Left ventricle myocardium superior (tissue), 1 donor: ENCODE data around the gene SLC15A3. TPM values are rescaled to one million over a fixed set of nuclear protein-coding genes. Genes with fewer than 3 reads are reported as not detected.
"Not testable (repeated sequence)": the region's sequence is repeated elsewhere in the genome, so short reads cannot be mapped to it uniquely, and the experiment has no call there.

ENCODE experiments used
- ATAC-seq: fragments of 200-7000 bp; cut with Tn5 transposase; one replicate; pipeline ENCODE4 v1.9.1; 2020; ENCODE audit warnings: mild to moderate bottlenecking, moderate library complexity
- DNase-seq: peaks from one replicate; pipeline ENCODE4 v3.0.0-alpha.2; 2020
- intact Hi-C: fragments of 100-400 bp; cut with micrococcal nuclease; formaldehyde crosslinking; loops from one replicate; pipeline ENCODE4 v1.11.0; 2022
- total RNA-seq: library from RNA; stranded (reverse); fragmentation: NEBNext Ultra II Directional; extraction: Animal tissue kit (Norgen Biotek cat#: 25700); gene quantifications from one replicate; pipeline ENCODE4 v1.2.1, GENCODE V29; 2021
- donor health status: DM: no; HTN: yes; CAD: no; lungs with severe emphysema.

The SLC15A3 gene
- total RNA-seq, 1 donor from 2014 or later = 16.8 TPM

DNA sequence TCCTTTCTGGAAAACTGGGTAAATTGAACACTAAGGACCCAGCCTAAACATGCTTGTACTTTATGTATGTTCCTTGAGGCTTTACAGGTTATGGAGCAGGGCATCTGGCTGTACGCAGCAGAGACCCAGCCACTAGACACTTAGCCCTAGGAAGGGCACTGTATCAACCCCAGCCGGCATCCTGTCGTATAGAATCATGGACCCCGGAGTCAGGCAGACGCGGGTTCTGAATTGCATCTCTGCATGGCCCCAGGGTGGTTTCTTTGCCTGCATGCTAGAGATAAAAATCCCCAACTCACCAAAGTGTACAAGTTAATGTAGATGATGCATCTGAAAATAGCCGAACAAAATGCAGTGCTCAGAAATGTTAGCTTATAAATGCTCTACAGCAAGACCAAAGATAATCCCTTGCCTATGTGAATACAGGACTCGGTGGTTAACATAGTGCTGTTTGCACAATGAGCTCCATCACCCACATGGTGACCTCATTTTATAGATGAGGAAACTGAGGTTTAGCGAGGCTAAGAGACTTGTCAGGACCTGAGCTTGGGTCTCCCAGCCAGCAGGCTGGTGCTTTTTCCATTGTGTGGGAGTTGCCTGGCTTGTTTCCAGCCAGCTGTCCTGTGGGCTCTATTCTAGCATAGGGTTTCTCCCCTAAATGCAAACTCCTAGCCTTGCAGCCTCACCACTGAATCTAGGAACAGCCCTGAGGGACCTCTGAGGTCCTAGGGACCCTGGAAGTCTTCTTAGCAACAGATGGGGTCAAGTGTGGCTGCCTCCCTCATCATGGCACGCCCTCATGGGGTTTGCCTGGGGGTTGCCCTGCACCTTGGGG lies 26.8 kb upstream of the SLC15A3 start:
- ATAC-seq = no peak
- DNase-seq = no peak
- intact Hi-C loops = no loop called here

DNA sequence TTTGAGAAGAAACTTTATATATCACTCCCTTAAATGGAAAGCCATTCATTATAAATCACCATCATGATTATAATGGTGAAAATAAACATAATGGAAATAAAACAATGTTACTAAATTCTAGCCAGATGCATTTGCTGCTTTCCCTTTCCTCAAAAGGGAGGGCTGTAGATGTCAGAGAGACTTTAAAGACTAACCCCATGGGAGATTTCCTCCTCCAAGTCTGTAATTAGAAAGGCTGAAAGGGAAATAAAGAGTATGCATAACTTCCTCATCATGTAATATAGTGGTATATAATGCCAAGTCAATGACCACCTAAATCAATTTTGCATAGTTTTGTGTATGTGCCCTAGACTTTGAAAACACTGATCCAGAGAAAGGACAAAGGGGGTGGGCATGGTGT lies 25.9 kb upstream of the SLC15A3 start:
- DNase-seq = no peak
- intact Hi-C loops = no loop called here

DNA sequence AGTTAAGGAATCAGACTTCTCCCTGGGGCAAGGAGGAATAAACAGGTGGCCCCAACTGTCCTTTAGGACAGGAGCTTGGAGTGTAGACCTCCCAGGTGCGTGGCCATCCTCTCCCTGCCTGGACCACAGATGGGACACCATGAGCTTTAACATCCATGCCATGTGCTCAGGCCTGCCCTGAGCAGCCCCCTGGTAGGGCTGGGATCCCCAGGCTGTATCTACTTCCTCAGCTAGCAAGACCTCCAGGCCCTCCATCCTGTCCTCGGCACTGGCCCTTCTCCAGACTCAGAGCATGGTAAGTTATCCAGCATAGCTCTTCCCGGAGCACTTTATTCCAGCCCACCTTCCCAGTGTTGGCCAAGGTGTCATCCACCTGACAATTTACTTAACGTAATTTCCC lies 25.2 kb upstream of the SLC15A3 start:
- intact Hi-C loops = no loop called here
- no peak for DNase-seq

More for the DNA sequence above, 25.9 kb upstream of the SLC15A3 start:
- no peak for ATAC-seq

DNA sequence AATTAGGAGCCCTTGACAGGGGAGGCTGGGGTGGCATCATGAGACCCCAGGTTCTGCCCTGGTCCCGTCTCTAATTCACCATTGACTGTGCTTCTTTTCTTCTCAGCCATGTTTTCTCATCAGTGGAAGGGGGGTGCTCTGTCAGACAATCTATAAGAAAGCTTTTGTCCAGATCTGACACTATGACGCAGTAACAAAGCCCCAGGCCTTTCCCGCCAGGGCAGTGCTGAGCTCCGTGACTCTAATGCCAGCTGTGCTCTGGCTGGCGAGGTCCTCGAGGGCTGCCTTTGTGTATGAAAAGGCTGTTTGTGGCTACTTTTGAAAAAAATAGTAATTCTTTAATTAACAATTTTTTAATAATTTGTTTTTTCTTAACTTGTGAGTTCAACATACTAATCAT lies 22.8 kb upstream of the SLC15A3 start:
- DNase-seq (no peak), ATAC-seq (no peak)
- intact Hi-C loops = no loop called here

More for the DNA sequence above, 25.2 kb upstream of the SLC15A3 start:
- no peak for ATAC-seq

DNA sequence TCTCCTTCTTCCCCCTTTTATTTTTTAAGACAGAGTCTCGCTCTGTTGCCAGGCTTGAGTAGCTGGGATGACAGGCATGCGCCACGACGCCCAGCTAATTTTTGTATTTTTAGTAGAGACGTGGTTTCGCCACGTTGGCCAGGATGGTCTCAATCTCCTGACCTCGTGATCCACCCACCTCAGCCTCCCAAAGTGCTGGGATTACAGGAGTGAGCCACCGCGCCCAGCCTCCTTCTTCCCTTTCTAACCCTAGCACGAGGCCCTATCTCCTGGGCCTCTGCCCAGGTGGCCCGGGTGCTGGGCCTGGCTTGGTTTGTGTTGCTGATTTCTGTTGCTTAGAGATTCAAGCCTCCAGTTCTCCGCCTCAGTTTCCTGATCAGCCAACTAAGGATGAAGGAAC lies 22.3 kb upstream of the SLC15A3 start:
- intact Hi-C loops, ATAC-seq, DNase-seq: not testable (repeated sequence)

DNA sequence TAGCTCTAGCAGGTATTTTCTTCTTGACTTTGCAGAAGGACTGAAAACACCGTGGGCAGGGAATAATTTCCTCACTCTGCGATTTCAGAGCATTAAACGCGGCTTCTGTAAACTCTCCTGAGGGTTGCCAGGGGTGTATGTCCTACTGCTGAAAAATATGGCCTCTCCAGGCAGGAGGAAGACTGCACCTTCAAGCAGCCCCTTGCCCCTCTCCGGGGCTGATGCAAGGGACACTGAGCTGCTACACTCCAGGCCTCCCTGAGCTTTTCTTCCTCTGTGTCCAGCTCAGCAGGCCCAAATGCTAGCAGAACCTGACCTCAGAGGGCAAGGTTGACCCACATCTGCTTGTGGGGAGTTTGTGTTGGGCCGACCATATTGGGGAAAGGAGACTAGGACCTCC lies 21.7 kb upstream of the SLC15A3 start:
- ATAC-seq (no peak), DNase-seq (no peak)
- intact Hi-C loops = no loop called here

DNA sequence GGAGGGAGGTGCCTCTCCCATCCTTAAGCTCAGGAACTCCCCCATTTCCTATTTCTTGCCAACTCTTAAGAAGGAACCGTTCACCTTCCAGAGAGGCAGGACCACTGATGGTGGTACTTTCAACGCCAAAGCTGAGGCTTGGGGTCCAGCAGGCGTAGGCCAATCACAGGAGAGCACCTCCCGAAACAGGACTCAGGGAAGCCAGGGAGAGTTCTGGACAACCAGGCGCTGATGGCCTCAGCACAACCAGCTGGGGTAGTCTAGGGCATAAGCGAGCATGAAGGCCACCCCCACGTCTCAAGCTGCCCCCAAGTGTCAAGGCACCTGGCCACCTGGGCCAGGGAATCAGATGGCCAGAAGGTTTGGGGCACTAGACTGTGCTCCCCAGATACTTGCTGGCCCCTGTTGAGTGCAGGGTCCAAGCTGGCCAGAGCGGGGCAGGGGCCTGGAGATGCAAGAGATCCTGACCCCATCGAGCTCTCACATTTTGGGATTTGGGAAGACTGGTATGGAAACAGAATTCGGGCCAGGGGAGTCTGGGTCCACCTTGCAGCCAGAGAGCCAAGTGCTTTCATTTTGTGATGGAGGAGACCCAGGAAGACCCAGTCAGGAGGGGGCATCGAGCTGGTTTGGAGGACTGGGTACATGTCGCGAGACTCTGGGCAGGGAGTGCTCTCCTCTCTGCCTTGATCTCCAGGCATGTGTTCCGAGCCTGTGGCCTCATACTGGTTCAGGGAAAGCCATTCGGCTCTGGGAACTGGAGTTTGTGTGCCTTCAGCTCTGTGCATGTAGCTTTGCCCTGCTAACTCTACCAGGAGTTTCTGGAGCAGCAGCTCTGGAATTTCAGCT lies 20.4 kb upstream of the SLC15A3 start:
- intact Hi-C loops = no loop called here
- DNase-seq (no peak), ATAC-seq (no peak)

DNA sequence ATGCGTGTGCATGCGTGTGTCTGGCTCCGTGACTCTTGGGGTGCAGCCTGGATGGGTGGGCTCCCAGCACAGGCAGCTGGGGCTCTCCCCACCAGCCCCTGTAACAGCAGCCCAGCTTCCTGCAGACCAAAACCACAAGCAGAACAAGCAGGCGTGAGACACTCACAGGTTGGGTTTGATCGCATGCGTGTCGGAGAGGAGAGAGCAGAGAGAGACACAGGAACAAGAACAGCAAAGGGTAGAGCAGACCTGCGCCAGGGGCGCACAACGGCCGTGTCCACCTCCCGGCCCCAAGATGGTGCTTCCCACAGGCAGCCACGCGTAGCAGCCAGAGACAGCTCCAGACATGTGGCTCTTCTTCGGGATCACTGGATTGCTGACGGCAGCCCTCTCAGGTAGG lies 19.5 kb upstream of the SLC15A3 start, which contains the start of gene CD6:
CD6 (plus strand) TSS at position 161 of the 400 bp plus-strand sequence; CDS start at position 347, 186 bp downstream.
- ATAC-seq = no peak
- no peak for DNase-seq
- intact Hi-C loops = no loop called here

DNA sequence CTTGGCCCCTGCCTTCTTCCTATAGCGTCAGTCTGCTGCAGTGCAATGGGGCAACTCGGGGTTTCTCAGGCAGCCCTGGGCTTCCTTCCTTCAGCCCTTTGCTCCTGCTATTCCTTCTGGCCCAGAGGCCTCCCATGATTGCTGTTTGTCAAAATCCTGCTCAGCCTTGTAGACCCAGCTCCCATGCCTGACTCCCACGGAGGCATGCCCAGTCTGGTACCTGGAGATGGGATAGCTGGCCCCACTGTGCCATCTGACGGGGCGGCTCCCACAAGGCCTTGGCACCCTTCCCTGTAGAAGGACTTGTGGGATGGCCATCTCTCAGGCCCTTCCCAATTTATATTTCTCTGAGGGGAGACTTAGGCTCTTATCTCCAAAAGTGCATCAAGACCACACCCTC lies 18.9 kb upstream of the SLC15A3 start:
- ATAC-seq (no peak), DNase-seq (no peak)
- intact Hi-C loops = no loop called here

DNA sequence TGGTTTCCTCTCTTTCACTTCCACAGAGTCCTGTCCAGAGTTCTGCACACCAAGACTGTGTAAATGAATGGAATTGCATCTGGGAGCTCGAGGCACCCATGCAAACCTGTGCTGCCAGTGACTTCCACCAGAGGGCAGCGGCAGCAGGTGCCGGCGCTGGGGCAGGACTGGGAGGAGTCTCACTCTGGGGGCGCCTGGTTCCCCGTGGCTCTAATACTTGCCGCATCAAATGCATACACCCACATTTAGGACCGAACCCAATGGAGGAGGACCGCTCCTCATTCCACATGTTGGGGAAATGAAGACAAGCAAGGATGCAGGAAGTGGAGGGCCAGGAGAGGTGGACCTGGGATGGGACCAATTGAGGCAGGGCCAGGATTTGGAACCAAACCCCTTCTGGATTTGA lies 18.4 kb upstream of the SLC15A3 start:
- peak; percentile 74 for DNase-seq
- intact Hi-C loops = no loop called here
- peak; percentile 74 for ATAC-seq

DNA sequence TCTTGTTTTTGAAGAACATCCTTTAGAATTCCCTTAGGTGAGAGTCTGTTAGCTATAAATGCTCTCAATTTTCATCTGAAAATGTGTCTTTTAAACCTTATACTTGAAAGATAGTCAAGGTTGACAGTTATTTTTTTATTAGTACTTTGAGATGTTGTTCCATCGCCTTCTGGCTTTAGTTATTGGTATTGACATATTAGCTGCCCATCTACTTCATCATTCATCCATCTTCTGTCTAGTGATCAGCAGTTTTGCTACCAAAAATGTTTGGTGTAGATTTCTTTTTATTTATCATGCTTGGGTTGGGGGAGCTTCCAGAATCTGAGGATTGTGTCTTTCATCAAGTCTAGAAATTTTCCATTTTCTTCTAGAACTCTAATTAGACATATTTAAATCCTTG lies 16.2 kb upstream of the SLC15A3 start:
- DNase-seq (no peak), ATAC-seq (no peak)
- intact Hi-C loops = no loop called here

DNA sequence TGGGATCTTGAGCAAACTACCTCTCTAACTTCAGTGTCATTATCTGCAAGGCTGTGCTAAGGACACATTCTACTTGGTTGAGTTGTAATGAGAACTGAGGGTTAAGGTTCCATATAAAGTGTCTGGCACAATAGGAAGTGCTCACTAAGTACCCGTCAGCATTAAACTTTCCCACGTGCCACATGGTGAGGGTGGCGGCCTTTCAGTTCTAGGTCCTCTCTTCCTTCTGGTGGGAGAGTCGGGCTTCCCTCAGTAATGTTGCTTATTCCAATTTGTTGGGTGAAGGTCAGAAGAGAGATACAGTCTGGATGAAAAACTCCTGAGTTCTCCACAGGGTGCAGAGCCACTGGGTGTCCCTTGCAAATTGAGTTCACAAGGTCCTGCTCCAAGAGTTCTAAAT lies 14.9 kb upstream of the SLC15A3 start:
- DNase-seq = no peak
- intact Hi-C loops = no loop called here
- peak; percentile 29 for ATAC-seq

DNA sequence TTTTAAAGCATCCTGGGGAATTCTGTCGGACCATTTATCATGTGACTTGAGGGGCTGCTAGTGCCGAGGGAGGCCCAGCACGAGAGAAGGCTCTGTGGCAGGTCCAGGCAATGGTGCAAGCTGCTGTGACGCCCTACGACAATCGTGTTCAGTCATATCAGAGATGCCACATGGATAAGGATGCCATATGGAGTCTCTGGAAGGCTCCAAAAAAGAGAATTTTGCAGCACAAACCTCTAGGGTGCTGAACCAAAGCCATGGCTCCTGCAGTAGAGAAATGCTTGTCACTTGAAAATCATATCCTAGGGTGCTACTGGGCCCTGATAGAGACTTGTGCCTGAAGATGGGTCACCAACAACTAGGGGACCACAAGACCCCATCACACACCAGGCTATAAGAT lies 12.8 kb upstream of the SLC15A3 start:
- ATAC-seq (no peak), DNase-seq (no peak)
- intact Hi-C loops = no loop called here

DNA sequence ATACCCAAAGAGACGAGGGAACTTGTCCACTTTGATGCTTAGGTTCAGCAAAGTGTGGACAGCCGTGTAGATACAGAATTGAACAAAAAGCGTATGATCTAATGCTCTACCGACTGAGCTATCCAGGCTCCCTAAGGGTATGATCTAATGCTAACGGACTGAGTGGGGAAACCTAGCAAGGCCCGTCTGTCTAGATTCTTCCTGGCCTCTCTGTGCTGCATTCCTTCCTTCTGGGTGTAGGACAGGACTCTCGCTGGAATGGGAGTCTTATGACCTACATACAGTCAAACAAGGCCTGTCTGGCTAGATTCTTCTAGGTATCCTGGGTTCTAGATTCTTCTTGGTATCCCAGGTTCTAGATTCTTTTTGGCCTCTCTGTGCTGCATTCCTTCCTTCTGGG lies 8.4 kb upstream of the SLC15A3 start:
- ATAC-seq = peak; percentile 12
- intact Hi-C loops = no loop called here
- DNase-seq = no peak

DNA sequence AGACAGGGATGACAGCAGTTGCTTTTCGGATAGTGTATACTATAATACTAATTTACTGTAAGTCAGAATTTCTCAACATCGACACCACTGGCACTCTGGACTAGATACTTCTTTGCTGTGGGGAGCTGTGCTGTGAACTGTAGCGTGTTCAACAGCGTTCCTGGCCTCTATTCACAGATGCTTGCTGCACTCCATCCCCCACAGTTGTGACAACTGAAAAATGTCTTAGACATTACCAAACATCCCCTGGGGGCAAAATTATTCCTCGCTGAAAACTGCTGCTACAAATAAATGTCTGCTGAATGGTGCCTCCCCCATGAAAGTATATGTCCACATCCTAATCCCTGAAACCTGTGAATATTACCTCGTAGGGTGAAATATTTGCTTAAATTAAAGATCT lies 7.5 kb upstream of the SLC15A3 start:
- DNase-seq (no peak), ATAC-seq (peak; percentile 29)
- intact Hi-C loops = no loop called here

DNA sequence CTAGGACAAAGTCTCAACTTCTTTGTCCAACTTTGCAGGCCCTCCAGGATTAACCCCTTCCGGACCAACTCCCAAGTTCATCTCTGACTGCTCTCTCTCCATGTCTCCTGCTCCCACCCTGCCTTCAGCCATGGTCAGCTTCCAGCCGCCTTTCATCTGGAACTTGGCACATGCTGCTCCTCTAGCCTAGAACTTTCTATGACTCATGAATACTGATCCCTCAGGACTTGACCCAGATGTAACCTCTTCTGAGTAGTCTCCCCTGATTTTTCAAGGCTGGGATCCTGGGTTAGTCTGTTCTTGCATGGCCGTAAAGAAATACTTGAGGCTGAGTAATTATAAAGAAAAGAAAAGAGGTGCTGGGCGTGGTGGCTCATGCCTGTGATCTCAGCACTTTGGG lies 5.2 kb upstream of the SLC15A3 start:
- intact Hi-C loops = no loop called here
- ATAC-seq = no peak
- no peak for DNase-seq

DNA sequence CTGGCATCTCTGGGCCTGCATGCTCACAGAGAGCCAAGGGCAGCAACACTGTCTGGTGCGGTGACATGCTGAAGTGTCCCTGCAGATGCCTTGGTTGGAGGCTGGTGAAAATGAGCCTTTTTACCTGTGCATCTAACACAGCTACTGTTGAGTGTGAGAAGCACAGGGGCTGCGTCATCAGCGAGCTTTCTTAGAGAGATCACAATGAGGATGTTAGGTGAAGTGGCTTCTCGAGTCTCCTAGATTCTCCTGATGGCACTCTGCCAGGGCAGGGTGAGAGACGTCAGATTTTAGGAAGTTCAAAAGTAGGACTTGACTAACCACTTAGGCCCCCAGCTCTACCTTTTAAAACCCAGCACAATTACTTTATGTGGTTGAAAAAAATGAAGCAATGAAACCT lies 3.6 kb upstream of the SLC15A3 start:
- ATAC-seq (no peak), DNase-seq (no peak)
- intact Hi-C loops = no loop called here

DNA sequence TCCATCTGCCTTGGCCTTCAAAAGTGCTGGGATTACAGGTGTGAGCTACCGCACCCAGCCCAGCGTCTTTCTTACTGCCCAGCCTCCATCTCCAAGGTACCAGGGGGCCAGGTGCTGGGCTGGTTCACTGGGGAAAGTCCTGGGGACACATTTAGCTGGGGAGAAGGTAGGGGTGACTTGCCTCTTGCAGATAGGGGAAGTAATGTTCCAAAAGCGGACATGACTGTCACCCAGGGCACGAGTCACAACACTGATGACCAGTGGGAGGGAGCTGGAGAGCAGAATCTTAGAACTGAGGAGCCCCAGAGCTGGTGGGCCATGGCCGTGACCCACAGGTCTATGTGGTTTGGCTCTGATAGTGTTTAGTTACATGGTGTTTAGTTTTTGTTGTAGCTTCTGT lies 2.4 kb upstream of the SLC15A3 start:
- ATAC-seq (no peak), DNase-seq (no peak)
- intact Hi-C loops = no loop called here

DNA sequence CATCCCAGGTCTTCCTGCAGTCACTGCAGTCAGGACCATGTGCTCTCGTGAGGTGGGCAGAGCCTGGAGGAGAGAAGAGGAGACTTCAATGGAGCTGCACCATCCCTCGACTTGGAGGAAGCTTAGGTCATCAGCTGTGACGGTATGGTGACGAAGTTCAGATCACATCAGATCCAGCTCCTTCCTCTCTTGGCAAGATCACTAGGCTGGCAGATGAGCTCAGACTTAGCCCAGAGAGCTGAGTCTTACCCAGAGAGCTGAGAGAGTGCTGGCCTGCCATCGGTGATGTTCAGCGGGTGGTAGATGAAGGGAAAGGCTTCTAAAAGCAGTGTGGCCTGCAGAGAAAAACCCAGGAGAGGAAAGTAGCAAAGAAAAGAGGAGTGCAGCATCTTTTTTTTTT lies 1.8 kb upstream of the SLC15A3 start:
- intact Hi-C loops = no loop called here
- DNase-seq (no peak), ATAC-seq (no peak)

DNA sequence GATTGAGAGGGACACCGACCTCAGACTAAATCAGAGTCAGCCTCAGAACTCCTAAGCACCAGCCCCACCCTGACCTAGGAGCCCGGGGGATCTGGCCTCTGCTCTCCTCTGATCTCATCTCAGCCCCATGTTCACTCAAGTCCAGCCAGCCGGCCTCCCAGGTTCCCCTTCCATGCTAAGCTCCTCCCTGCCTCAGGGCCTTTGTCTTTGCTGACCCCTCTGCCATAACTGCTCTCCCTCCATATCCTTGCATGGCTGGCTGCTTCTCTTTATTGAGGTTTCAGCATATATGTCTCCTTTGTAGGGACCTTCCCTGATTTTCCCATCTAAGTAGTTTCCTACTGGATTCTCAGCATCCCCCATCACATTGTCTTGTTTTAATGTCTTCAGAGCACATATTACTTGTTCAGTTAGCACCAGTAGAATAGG lies 780 bp upstream of the SLC15A3 start:
- intact Hi-C loops = no loop called here
- DNase-seq = peak; percentile 42
- no peak for ATAC-seq

DNA sequence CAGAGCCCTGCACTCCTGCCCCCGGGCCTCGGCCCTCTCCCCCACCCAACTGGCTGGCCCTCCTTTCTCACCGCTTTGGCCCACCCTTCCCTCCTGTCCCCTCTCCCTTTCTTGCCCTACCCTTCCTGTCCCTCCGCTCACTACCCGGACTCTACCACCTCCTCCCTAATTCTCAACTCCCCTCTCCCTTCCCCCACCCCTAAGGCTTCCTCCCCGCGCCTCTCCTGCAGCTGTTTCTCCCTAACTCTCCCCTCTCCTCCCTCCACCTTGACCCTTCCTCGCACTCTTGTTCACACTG lies 421 bp downstream of the SLC15A3 start:
- ATAC-seq (peak; percentile 43), DNase-seq (no peak)
- intact Hi-C loops = no loop called here
